GM18505 (cell line): ENCODE data around the gene MDFIC.

Source experiments
- ATAC-seq: cut with Tn5 transposase; IDR thresholded peaks from one replicate; pipeline ENCODE4 v1.9.1; 2021; ENCODE audit not compliant: unreplicated experiment
- POLR2A ChIP-seq: IDR thresholded peaks from 4 replicates; pipeline ENCODE4 v1.6.1; 2011; ENCODE audit warnings: borderline replicate concordance; ENCODE audit not compliant: insufficient read depth, insufficient read length; ENCODE audit errors: extremely low read depth

The MDFIC gene

DNA sequence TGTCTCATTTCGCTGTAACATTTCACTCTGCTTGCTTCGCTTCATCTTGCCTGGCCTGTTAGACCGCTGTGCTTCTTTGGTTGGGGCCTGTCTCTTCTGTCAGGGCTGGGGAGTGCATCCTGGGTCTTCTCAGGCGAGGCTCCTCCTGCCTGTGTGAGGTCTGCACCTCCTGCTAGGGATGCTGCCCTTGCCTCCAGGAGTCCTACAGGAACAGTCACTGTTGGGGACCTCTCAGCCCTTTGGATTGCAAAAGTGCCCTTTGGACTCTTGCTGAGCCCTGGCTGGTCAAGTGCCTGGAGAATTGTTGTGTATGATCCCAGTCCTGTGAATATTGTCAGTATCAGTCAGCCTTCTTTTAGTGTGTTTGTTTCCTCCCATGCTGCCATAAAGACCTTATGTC is 84.1 kb downstream of the MDFIC start:
- ATAC-seq = no peak

DNA sequence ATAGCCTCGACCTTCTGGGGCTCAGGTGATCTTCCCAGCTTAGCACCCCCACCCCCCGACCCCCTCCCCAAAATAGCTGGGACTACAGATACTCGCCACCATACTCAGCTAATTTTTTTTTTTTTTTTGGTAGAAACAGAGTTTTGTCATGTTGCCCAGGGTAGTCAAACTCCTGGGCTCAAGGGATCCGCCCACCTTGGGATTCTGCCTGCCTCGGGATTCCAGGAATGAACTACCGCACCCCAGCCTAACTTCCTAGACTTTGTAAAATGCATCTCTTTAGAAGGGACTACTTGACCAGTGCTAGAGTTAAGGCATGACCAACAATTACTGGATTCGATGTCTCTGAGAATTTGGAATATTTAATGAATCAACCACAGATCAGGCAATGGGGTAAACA is 85.9 kb downstream of the MDFIC start:
- no peak for TF ChIP-seq POLR2A
- no peak for ATAC-seq

More for the DNA sequence above, 84.1 kb downstream of the MDFIC start:
- TF ChIP-seq POLR2A = no peak

DNA sequence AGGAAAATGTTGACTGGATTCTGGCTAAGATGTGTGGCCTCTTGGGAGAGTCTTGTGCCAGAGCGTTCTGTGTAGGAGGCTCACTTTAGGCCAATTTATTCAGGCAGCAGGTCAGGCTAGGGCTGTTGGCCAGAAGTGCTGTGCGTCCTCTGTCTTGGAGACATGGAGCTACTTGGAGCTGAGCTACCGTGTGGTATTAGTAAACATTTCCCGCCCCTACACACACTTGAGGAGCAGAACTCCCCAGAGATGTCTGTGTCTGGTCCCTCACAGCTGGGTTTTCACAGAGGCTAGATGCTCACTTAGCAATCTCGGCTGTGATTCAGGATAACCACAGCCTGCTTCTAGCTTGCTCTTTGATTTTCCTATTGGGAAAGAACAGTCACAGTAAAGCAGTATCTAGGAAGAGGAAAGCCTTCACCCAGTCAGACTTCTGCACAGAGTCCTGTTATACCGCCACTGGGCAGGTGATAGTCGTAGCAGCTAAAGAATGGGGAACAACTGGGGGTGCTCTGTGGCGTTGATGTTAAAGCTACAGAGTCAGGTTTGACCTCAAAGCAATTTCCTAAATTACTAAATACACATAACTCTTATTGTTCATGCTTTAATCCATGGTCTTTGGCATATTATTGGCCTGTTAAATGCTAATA is 86.7 kb downstream of the MDFIC start:
- TF ChIP-seq POLR2A = no peak
- peak; percentile 47 for ATAC-seq

DNA sequence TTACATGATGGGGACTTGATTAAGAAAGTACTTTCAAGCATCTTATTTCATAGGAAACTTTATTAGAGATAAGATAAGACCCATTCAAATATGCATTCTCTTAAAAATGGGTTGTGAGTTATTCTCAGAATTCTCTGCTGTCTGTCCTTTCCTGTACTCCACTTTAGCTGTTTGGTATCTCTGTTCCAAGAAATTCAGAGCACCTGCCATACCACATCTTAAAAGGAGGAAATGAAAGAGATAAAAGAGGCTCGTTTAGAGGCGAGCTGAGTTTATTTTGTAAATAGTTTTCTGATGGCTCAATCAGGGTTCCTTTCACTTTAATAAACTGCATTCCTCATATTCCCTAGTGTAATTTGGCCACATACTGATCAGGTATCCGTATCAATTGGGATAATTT is 87.2 kb downstream of the MDFIC start:
- no peak for TF ChIP-seq POLR2A
- ATAC-seq = peak; percentile 75

DNA sequence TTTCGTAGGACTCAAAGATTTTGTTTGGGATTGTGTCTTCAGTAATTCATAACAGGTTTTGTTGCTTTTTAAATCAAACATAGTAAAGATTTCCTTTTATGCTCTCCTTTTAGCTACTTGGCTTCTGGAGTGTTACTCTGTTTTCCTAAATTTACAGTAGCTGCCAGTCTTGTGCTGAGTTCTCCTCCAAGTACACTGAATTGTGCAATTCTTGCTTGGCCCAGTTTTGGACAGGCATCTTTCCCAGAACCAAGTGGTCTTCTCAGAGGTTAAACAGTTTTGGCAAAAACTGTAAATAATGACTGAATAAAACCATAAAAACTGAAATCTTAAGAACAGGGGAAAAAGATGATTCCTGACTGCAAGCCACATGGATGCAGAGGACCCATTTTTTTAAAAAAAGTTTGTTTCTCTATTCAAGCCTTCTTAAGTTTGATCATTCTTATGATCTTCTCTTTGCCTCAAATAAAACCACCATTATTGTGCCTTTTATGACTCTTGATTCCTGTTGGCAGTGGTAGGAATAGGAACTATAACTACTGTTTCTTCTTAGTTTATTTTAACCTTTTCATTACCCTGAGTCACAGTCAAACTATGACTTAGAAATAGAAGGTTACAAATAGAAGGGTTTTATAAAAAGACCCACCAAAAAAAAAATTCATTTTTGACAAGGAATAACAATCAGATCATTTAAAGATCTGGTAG is 88.0 kb downstream of the MDFIC start:
- no peak for TF ChIP-seq POLR2A
- no peak for ATAC-seq

DNA sequence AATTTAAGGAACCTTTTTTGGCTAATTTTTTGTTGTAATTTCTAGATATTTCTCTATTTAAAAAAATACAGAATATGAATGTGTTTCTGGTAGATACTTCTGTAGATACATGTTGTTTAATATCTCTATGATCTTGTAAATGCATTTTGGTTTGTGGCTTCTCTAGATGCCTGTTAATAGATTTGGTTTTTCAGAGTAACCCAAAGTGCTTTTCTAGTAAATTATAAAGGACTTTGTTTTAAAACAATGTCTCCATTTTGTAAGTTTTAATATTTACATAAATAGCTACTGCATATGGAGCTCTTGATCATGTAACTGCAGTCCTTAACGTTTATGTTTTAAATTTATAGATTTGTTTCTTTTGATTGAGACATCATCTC is 88.5 kb downstream of the MDFIC start:
- ATAC-seq = no peak
- no peak for TF ChIP-seq POLR2A

DNA sequence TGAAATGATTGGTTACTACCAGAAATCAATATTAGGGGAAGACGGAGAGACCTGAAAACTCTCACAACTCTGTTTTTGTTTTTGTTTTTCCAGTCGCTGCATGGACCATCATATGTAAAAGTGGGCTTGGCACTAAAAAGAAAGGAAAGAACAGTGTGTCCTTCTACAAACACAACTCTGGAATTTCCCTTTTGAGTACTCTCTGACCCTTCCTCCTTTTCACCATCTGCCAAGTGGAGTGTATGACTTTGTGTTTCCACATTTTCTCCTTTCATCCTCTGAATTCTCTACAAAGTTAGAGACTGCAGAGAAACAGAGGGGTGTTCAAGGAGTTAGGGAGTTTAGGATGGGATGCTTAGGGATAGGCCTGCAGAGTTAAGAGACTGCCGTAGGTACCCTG is 92.0 kb downstream of the MDFIC start:
- ATAC-seq = no peak
- no peak for TF ChIP-seq POLR2A

DNA sequence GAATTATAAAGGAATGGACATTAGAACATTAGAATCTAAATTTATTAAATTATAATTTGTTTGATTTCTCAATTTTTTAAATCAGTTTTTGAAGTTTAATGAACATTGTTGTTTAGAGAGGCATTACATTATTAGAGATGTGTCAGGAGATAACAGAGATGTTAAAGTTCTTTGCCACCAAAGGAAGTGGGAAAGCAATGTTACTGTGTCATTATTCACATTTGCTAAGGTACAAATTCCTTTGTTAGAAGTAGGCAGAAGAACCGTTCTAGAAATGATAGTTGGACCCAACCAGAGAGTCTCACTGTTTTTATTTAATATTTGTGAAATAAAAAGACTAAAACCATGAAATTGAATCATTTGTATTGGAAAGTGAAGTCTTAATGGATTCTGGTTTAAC is 92.9 kb downstream of the MDFIC start:
- TF ChIP-seq POLR2A = no peak
- ATAC-seq = no peak

DNA sequence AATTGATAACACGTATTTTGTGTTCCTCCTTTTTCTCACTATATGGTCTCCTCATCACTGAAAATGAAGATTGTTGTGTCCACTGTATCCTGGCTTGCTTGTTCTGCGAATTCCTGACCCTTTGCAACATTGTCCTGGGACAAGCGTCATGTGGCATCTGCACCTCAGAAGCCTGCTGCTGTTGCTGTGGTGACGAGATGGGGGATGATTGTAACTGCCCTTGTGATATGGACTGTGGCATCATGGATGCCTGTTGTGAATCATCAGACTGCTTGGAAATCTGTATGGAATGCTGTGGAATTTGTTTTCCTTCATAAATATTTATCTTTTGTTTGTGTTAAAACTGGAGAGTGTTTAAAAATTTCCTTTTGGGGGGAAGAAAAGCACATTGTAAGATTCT is 93.7 kb downstream of the MDFIC start:
- no peak for ATAC-seq
- TF ChIP-seq POLR2A = no peak

DNA sequence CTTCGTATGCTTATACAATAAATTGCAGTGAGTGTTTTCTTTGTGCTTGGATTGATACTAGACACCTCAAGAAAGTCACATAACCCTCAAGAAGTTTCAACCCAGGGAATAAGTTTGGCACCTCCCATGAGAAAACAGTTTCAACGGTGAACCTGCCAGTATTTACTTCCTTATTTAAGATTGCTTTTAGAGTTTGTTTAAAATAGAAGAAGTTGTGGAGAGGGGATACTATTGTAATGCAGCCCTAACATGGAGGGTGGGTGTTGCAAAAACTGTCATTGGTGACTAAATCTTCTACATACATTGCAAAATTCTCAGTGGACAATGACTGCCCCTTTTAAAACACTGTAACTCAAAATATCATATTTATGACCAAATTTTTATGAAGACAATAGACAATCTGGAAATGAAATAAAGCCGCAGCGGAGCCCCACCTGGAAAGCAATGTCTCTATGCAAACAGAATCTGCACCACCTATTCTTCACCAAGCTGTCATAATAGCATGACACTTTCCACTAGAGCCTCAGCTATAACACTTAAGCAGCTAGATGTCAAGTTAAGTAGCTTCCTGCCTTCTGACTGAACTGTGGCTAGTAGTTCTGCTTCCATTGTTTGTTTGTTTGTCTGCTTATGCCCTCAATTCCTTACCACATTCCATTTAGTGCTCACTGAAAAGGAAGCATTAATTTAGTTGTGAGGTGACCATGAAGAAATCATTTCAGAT is 98.2 kb downstream of the MDFIC start:
- no peak for TF ChIP-seq POLR2A
- ATAC-seq = no peak

DNA sequence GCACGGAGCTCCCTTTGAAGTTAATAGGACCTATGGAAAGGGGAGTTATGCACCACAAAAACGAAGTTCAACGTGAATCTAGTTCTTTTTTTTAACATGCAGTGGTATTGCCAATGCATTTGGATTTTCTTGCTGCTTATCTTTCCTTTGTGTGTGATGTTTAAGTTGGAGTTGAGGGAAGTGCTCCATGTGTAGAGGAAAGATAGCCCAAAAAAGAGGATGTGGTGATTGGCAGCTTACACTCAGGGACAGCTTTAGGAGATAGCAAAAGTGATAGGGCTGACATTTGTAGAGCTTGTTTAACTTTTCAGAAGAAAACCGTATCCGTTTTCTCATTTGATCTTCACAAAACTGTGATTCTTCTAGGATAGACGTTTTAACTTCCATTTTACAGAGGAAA is 101.3 kb downstream of the MDFIC start:
- no peak for TF ChIP-seq POLR2A
- no peak for ATAC-seq

DNA sequence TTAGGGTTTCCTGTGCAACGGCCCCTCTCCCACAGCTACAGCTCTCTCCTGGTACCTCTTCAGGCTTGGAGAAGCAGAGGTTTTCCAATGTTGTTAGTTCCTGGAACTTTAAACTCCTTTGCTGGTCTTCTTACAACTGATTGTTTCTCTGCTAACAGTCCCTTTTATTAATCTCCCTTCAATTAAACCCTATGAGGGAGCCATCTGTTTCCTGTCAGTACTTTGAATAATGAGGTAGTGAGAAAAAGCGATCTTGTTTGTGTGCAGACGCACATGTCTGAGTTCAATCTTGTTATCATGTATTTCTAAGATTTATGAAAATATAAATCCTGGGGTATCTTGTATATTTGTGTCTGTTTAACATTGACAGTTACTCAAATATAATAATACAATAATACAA is 102.4 kb downstream of the MDFIC start:
- no peak for TF ChIP-seq POLR2A
- no peak for ATAC-seq

DNA sequence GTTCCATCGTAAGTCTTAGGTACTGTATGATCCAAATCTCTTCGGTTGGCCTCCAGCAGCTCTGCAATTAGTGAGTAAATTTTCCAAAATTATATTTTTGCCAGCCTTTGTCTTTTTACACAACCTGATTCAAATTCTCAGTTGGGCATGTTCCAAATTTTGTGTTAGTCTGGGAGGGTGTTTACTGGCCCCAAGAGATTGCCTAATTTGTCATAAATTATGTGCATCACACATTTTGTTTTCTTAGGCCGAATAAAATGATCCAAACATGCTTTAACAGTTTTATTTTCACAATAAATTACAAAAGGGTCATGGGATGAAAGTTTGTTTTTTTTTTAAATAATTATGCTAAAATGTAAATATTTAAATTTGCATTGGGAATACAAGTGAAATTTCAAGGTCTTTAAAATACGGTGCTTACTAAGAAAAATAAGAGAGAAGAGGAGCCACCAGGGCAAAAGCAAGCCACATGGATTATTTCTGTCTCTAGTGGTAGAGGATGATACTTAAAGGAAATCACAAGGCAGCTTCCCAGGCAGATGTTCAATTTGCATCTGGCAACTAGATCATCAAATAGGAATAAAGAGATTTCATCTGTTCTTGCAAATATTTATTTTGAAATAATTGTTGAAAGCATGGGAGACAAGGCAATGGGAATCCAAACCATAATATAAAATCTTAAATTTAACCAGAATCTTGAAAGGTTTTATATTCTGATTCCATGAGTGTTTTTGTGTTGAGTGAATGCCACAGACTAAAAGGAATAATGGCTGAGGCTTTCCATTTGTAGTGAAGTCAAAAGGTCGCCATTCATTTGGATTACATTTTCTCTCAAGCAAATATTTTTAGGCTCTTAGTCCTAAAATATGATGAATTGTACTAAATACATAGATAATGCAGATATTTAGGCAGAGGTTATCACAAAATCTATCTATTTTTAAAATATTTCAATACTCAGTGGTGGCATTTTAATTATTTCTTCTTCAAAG is 111.1 kb downstream of the MDFIC start:
- ATAC-seq = no peak

More for the DNA sequence above, 111.1 kb downstream of the MDFIC start:
- no peak for TF ChIP-seq POLR2A
